Measurements from ENCODE around the gene CNFN.

The CNFN gene

DNA sequence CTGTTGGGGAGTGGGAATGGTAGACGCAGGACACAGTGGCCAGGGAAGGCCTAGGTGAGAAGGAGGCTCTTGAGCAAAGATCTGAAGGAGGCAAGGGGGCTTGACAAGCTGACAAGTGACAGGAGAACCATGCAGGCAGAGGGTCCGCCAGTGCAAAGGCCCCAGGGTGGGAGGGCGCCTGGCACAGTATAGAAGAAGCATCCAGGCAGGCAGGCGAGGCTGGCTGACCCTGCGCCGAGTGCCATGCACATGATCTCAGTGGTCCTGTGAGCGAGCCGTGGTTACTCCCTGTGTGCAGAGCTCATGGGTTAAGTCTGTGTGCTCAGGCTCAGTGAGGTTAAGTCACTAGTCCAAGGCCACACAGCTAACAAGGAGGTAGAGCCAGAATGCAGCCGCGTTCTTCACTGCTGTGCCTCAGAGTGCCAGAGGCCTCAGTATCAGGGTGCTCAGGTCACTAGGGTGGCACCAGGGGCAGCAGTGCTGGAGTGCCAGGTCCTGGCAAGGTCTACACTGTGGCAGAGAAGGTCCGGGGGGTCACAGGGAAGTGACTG, 15.2 kb downstream of the CNFN start:
- no peak overlapping the region for H3K18ac ChIP-seq (ENCODE audit: low read depth in 1 of 2, low read length in 2 of 2)
- no peak overlapping the region for H3K9ac ChIP-seq (ENCODE audit: low read length)
- peaks cover 2% of the 10 kb centered on the region for H3K4me1 ChIP-seq (ENCODE audit: control insufficient read depth, insufficient read depth, low read depth, low read length)
- H3K36me3 ChIP-seq (ENCODE audit: control insufficient read depth in 1 of 2, insufficient read depth in 2 of 2, low read depth in 1 of 2, low read length in 2 of 2): peaks cover 18 to 39% of the 10 kb centered on the region in 2 experiments
- no peak for DNase-seq
- 98% methylated on average over 11 of the region's 11 CpGs for WGBS
- H4K91ac ChIP-seq (ENCODE audit: low read length): no peak overlapping the region
- H4K8ac ChIP-seq (ENCODE audit: low read length): no peak overlapping the region
- H2AFZ ChIP-seq (ENCODE audit: low read depth, low read length): no peak overlapping the region
- peaks cover 7 to 13% of the 10 kb centered on the region in 2 experiments for H3K27me3 ChIP-seq (ENCODE audit: control insufficient read depth in 1 of 2, insufficient read depth in 1 of 2, low read length in 2 of 2)
- H3K4ac ChIP-seq (ENCODE audit: low read depth in 1 of 2, low read length in 2 of 2): no peak overlapping the region
- H3K23ac ChIP-seq (ENCODE audit: low read length in 2 of 2): no peak overlapping the region
- H3K4me2 ChIP-seq (ENCODE audit: low read length, poor library complexity, severe bottlenecking): no peak overlapping the region
- no peak overlapping the region for H3K14ac ChIP-seq (ENCODE audit: low read length in 2 of 2)
- H3K4me3 ChIP-seq (ENCODE audit: insufficient read depth in 1 of 2, low read depth in 1 of 2, low read length in 2 of 2): no peak overlapping the region
- no peak overlapping the region for H3K27ac ChIP-seq (ENCODE audit: low read length, poor library complexity, severe bottlenecking)
- no peaks in the 10 kb centered on the region for H3K9me3 ChIP-seq (ENCODE audit: control insufficient read depth, low read length)
- H2BK120ac ChIP-seq (ENCODE audit: low read depth, low read length): no peak overlapping the region
- H2BK15ac ChIP-seq (ENCODE audit: low read depth, poor library complexity, severe bottlenecking): no peak overlapping the region
- H3K79me1 ChIP-seq (replicated peaks; ENCODE audit: low read length, poor library complexity, severe bottlenecking): no peaks in the 10 kb centered on the region
- no peak overlapping the region for H2BK12ac ChIP-seq (ENCODE audit: low read length in 2 of 2)
- H2AK5ac ChIP-seq (ENCODE audit: low read length, severe bottlenecking): no peak overlapping the region
- no peak overlapping the region for H2BK5ac ChIP-seq (ENCODE audit: low read depth, low read length, poor library complexity, severe bottlenecking)

DNA sequence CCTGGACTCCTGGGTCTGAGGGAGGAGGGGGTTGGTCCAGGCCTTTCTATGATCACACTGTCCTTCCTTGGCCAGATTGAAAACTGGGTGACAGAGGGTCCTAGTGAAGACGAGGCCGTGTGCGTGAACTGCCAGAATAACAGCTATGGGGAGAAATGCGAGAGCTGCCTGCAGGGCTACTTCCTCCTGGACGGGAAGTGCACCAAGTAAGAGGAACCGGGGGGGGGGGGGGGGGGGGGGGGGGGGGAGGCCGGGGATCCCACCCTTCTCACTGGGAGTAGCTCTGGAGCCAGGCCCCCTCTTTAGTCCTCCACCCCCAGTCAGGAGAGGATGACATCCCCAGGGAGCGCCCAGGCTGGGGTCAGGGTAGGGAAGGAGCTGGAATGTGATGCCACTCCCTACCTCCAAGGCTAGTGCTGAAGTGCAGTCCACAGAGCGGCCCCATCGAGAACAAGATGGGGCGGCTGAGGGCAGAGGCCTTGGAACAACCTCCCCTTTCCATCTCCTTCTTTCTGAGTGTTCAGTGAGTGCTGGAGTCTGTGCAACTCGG, 19.4 kb downstream of the CNFN start:
- H3K23ac ChIP-seq (ENCODE audit: low read length in 2 of 2): no peak overlapping the region
- no peak overlapping the region for H2BK120ac ChIP-seq (ENCODE audit: low read depth, low read length)
- no peak overlapping the region for H3K14ac ChIP-seq (ENCODE audit: low read length in 2 of 2)
- DNase-seq: no peak
- H4K8ac ChIP-seq (ENCODE audit: low read length): no peak overlapping the region
- H2AFZ ChIP-seq (ENCODE audit: low read depth, low read length): no peak overlapping the region
- H3K9ac ChIP-seq (ENCODE audit: low read length): no peak overlapping the region
- no peaks in the 10 kb centered on the region for H3K9me3 ChIP-seq (ENCODE audit: control insufficient read depth, low read length)
- no peak overlapping the region for H3K27ac ChIP-seq (ENCODE audit: low read length, poor library complexity, severe bottlenecking)
- no peak overlapping the region for H2AK5ac ChIP-seq (ENCODE audit: low read length, severe bottlenecking)
- H3K79me1 ChIP-seq (replicated peaks; ENCODE audit: low read length, poor library complexity, severe bottlenecking): no peaks in the 10 kb centered on the region
- H4K91ac ChIP-seq (ENCODE audit: low read length): no peak overlapping the region
- no peak overlapping the region for H3K18ac ChIP-seq (ENCODE audit: low read depth in 1 of 2, low read length in 2 of 2)
- no peak overlapping the region for H2BK12ac ChIP-seq (ENCODE audit: low read length in 2 of 2)
- H3K27me3 ChIP-seq (ENCODE audit: control insufficient read depth in 1 of 2, insufficient read depth in 1 of 2, low read length in 2 of 2): no peaks in the 10 kb centered on the region
- H3K4me1 ChIP-seq (ENCODE audit: control insufficient read depth, insufficient read depth, low read depth, low read length): peaks cover 6% of the 10 kb centered on the region
- no peak overlapping the region for H3K4ac ChIP-seq (ENCODE audit: low read depth in 1 of 2, low read length in 2 of 2)
- H3K36me3 ChIP-seq (ENCODE audit: control insufficient read depth in 1 of 2, insufficient read depth in 2 of 2, low read depth in 1 of 2, low read length in 2 of 2): peaks cover 26 to 46% of the 10 kb centered on the region in 2 experiments
- H2BK5ac ChIP-seq (ENCODE audit: low read depth, low read length, poor library complexity, severe bottlenecking): no peak overlapping the region
- WGBS: 84% methylated on average over 5 of the region's 12 CpGs
- H3K4me3 ChIP-seq (ENCODE audit: insufficient read depth in 1 of 2, low read depth in 1 of 2, low read length in 2 of 2): no peak overlapping the region
- H3K4me2 ChIP-seq (ENCODE audit: low read length, poor library complexity, severe bottlenecking): no peak overlapping the region
- no peak overlapping the region for H2BK15ac ChIP-seq (ENCODE audit: low read depth, poor library complexity, severe bottlenecking)

GRCh38 chr19:42370068-42370520, 20.0 kb downstream of the CNFN start:
- H3K4me2 ChIP-seq (ENCODE audit: low read length, poor library complexity, severe bottlenecking): no peak overlapping the region
- peaks cover 25 to 41% of the 10 kb centered on the region in 2 experiments for H3K36me3 ChIP-seq (ENCODE audit: control insufficient read depth in 1 of 2, insufficient read depth in 2 of 2, low read depth in 1 of 2, low read length in 2 of 2)
- H3K14ac ChIP-seq (ENCODE audit: low read length in 2 of 2): no peak overlapping the region
- no peak overlapping the region for H3K4me3 ChIP-seq (ENCODE audit: insufficient read depth in 1 of 2, low read depth in 1 of 2, low read length in 2 of 2)
- no peaks in the 10 kb centered on the region for H3K27me3 ChIP-seq (ENCODE audit: control insufficient read depth in 1 of 2, insufficient read depth in 1 of 2, low read length in 2 of 2)
- H2BK15ac ChIP-seq (ENCODE audit: low read depth, poor library complexity, severe bottlenecking): no peak overlapping the region
- H3K27ac ChIP-seq (ENCODE audit: low read length, poor library complexity, severe bottlenecking): no peak overlapping the region
- H2AK5ac ChIP-seq (ENCODE audit: low read length, severe bottlenecking): no peak overlapping the region
- H2BK120ac ChIP-seq (ENCODE audit: low read depth, low read length): no peak overlapping the region
- H2BK12ac ChIP-seq (ENCODE audit: low read length in 2 of 2): no peak overlapping the region
- H4K8ac ChIP-seq (ENCODE audit: low read length): no peak overlapping the region
- H4K91ac ChIP-seq (ENCODE audit: low read length): no peak overlapping the region
- H2AFZ ChIP-seq (ENCODE audit: low read depth, low read length): no peak overlapping the region
- H3K4ac ChIP-seq (ENCODE audit: low read depth in 1 of 2, low read length in 2 of 2): no peak overlapping the region
- DNase-seq: no peak
- H3K18ac ChIP-seq (ENCODE audit: low read depth in 1 of 2, low read length in 2 of 2): no peak overlapping the region
- H2BK5ac ChIP-seq (ENCODE audit: low read depth, low read length, poor library complexity, severe bottlenecking): no peak overlapping the region
- WGBS: 69% methylated on average over 9 of the region's 9 CpGs
- H3K4me1 ChIP-seq (ENCODE audit: control insufficient read depth, insufficient read depth, low read depth, low read length): peaks cover 6% of the 10 kb centered on the region
- no peaks in the 10 kb centered on the region for H3K79me1 ChIP-seq (replicated peaks; ENCODE audit: low read length, poor library complexity, severe bottlenecking)
- H3K23ac ChIP-seq (ENCODE audit: low read length in 2 of 2): no peak overlapping the region
- no peaks in the 10 kb centered on the region for H3K9me3 ChIP-seq (ENCODE audit: control insufficient read depth, low read length)
- no peak overlapping the region for H3K9ac ChIP-seq (ENCODE audit: low read length)

DNA sequence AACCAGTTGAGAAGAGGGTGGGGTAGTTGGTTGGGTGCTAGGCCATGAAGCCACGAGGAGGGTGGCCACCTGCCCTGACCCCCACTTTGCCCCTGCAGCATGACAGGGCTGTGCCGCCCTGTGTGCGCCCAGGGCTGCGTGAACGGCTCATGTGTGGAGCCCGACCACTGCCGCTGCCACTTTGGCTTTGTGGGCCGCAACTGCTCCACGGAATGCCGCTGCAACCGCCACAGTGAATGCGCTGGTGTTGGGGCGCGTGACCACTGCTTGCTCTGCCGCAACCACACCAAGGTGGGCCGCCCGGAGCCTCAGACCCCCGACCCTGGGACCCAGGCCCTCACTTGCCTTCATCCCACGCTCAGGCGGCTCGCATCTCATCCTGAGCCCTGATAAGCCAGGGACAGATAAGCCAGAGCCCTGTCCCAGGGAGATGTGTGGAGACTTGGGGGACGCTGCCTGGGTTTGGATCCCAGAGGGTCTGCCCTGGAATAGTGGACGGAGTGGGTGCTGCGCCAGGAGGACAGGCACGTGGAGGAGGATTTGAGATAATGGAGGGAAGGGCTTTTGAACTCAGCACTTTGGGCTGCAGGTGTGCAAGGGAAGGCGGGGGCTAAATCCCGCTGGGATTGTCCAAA, 20.5 kb downstream of the CNFN start:
- H3K9ac ChIP-seq (ENCODE audit: low read length): no peak overlapping the region
- 89% methylated on average over 26 of the region's 27 CpGs for WGBS
- H3K4me1 ChIP-seq (ENCODE audit: control insufficient read depth, insufficient read depth, low read depth, low read length): peaks cover 6% of the 10 kb centered on the region
- no peak overlapping the region for H3K18ac ChIP-seq (ENCODE audit: low read depth in 1 of 2, low read length in 2 of 2)
- H3K14ac ChIP-seq (ENCODE audit: low read length in 2 of 2): peak overlapping the region in 1 of 2 experiments; percentile 11
- no peaks in the 10 kb centered on the region for H3K27me3 ChIP-seq (ENCODE audit: control insufficient read depth in 1 of 2, insufficient read depth in 1 of 2, low read length in 2 of 2)
- no peak for DNase-seq
- no peak overlapping the region for H2AK5ac ChIP-seq (ENCODE audit: low read length, severe bottlenecking)
- H3K36me3 ChIP-seq (ENCODE audit: control insufficient read depth in 1 of 2, insufficient read depth in 2 of 2, low read depth in 1 of 2, low read length in 2 of 2): peaks cover 21 to 39% of the 10 kb centered on the region in 2 experiments
- no peak overlapping the region for H3K27ac ChIP-seq (ENCODE audit: low read length, poor library complexity, severe bottlenecking)
- peak overlapping the region; percentile 85 for H4K91ac ChIP-seq (ENCODE audit: low read length)
- H3K79me1 ChIP-seq (replicated peaks; ENCODE audit: low read length, poor library complexity, severe bottlenecking): no peaks in the 10 kb centered on the region
- no peak overlapping the region for H4K8ac ChIP-seq (ENCODE audit: low read length)
- H2BK15ac ChIP-seq (ENCODE audit: low read depth, poor library complexity, severe bottlenecking): no peak overlapping the region
- no peak overlapping the region for H2BK120ac ChIP-seq (ENCODE audit: low read depth, low read length)
- no peak overlapping the region for H2BK5ac ChIP-seq (ENCODE audit: low read depth, low read length, poor library complexity, severe bottlenecking)
- H3K23ac ChIP-seq (ENCODE audit: low read length in 2 of 2): no peak overlapping the region
- H3K4me2 ChIP-seq (ENCODE audit: low read length, poor library complexity, severe bottlenecking): no peak overlapping the region
- H2BK12ac ChIP-seq (ENCODE audit: low read length in 2 of 2): no peak overlapping the region
- H2AFZ ChIP-seq (ENCODE audit: low read depth, low read length): no peak overlapping the region
- no peak overlapping the region for H3K4me3 ChIP-seq (ENCODE audit: insufficient read depth in 1 of 2, low read depth in 1 of 2, low read length in 2 of 2)
- no peaks in the 10 kb centered on the region for H3K9me3 ChIP-seq (ENCODE audit: control insufficient read depth, low read length)
- H3K4ac ChIP-seq (ENCODE audit: low read depth in 1 of 2, low read length in 2 of 2): no peak overlapping the region

Measured in mesenchymal stem cell (in vitro differentiated cells and primary cell).